H1 (cell line): ENCODE results near the gene PDE8B. TPM values are rescaled to one million over a fixed set of nuclear protein-coding genes. Genes with fewer than 3 reads are reported as not detected.

Experiments used
- BRCA1 ChIP-seq: IDR thresholded peaks from 2 replicates; pipeline ENCODE4 v1.6.1; 2012; ENCODE audit warnings: low read depth, low read length, improper control_type of control experiment
- CHD1 ChIP-seq: IDR thresholded peaks from 2 replicates; pipeline ENCODE4 v1.6.1; 2012; ENCODE audit warnings: low read depth, low read length, improper control_type of control experiment
- KDM1A ChIP-seq: fragments of 200-600, 300-600 bp; sonication (generic); IDR thresholded peaks from 2 replicates; pipeline ENCODE4 v1.7.1; 2016; ENCODE audit warnings: mild to moderate bottlenecking, low read length, borderline replicate concordance
- KDM4A ChIP-seq: IDR thresholded peaks from one replicate; pipeline ENCODE4 v1.7.1; 2012; ENCODE audit warnings: low read depth, mild to moderate bottlenecking, moderate library complexity, low read length, inconsistent platforms; ENCODE audit not compliant: severe bottlenecking
- SIRT6 ChIP-seq: IDR thresholded peaks from one replicate; pipeline ENCODE4 v1.7.1; 2012; ENCODE audit warnings: low read length, inconsistent platforms
- polyA plus RNA-seq, 7 experiments: library from polyadenylated mRNA; depleted of rRNA in 3 of 7; stranded (reverse) in 5 of 7; unstranded in 2 of 7; fragments of >200 nt in 5 of 7; fragments of 200-250 nt in 2 of 7; gene quantifications; 1 replicate in 5 of 7; 2 replicates in 1 of 7; 4 replicates in 1 of 7; pipeline versions ENCODE4 v1.2.1 to v1.2.3, GENCODE V29; 2011 to 2013; ENCODE audit warnings: missing spikeins in 2 of 7, mixed read lengths in 2 of 7
- total RNA-seq: library from RNA; stranded (reverse); fragmentation: NEBNext Ultra II Directional; extraction: Animal tissue kit (Norgen Biotek cat#: 25700); gene quantifications from 2 replicates; pipeline ENCODE4 v1.2.1, GENCODE V29; 2021
- TF ChIP-seq, protein P1 (sequence below), 3 experiments: IDR thresholded peaks; 1 replicate in 2 of 3; 2 replicates in 1 of 3; pipeline versions ENCODE4 v1.5.1 to v1.6.1; 2011; ENCODE audit warnings: low read length in 3 of 3, mild to moderate bottlenecking in 3 of 3, inconsistent platforms in 2 of 3, low read depth in 1 of 3, moderate library complexity in 1 of 3; ENCODE audit not compliant: insufficient read depth in 1 of 3; ENCODE audit errors: control extremely low read depth in 1 of 3
- TF ChIP-seq, protein P2 (sequence below): IDR thresholded peaks from 2 replicates; pipeline ENCODE4 v1.6.1; 2011; ENCODE audit warnings: low read length, improper control_type of control experiment

Gene PDE8B
- total and polyA plus RNA-seq, 2 of the 8 experiments (the other 6 are each of a cell fraction or from before 2014, with no cell fraction given) = 0.32 to 1.1 TPM

DNA sequence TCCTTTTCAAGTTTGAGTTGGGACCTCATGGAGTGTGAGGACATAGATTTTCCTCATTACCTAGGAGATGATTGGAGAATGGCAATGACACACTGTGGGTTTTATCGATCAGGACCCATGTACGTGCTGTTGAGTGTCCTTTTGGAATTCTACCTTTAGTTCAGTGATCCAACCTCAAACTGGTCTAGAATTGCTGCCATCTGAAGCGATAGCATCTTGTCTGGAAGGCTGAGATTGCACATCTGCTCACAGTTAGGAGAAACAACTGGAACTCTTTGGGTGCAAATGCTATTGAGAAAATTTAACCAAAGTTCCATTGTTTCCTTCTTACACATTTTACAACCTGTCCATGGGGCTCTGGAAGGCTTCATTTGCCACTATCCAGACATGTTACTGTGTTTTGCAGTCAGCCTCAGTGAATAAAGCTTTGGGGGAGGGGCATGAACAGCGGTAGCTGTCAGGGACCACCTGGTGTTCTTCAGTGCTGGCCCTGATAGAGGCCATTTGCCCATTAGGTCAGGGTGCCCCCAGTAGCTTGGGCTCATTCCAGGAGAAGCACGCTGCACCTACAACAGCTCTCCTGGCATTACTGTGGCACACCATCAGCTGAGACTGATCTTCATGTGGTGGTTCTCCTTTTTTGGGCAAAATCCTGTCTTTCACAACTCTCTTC is 123.1 kb downstream of the PDE8B start (continued):
- TF ChIP-seq, protein P1, sequence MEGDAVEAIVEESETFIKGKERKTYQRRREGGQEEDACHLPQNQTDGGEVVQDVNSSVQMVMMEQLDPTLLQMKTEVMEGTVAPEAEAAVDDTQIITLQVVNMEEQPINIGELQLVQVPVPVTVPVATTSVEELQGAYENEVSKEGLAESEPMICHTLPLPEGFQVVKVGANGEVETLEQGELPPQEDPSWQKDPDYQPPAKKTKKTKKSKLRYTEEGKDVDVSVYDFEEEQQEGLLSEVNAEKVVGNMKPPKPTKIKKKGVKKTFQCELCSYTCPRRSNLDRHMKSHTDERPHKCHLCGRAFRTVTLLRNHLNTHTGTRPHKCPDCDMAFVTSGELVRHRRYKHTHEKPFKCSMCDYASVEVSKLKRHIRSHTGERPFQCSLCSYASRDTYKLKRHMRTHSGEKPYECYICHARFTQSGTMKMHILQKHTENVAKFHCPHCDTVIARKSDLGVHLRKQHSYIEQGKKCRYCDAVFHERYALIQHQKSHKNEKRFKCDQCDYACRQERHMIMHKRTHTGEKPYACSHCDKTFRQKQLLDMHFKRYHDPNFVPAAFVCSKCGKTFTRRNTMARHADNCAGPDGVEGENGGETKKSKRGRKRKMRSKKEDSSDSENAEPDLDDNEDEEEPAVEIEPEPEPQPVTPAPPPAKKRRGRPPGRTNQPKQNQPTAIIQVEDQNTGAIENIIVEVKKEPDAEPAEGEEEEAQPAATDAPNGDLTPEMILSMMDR (IDR thresholded peaks at IDR 0.05; ENCODE audit: control extremely low read depth in 1 of 3, insufficient read depth in 1 of 3, low read depth in 1 of 3, low read length in 3 of 3) = no peak
- TF ChIP-seq CHD1 (no peak), KDM1A (no peak), KDM4A (no peak), BRCA1 (no peak), SIRT6 (no peak)
- TF ChIP-seq, protein P2, sequence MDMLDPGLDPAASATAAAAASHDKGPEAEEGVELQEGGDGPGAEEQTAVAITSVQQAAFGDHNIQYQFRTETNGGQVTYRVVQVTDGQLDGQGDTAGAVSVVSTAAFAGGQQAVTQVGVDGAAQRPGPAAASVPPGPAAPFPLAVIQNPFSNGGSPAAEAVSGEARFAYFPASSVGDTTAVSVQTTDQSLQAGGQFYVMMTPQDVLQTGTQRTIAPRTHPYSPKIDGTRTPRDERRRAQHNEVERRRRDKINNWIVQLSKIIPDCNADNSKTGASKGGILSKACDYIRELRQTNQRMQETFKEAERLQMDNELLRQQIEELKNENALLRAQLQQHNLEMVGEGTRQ = no peak
- TF ChIP-seq, all 59 proteins: peak for 0
